Measurements from ENCODE around the gene ALDH9A1.
"Not testable (repeated sequence)": the region's sequence is repeated elsewhere in the genome, so short reads cannot be mapped to it uniquely, and the experiment has no call there.

The ALDH9A1 gene

DNA sequence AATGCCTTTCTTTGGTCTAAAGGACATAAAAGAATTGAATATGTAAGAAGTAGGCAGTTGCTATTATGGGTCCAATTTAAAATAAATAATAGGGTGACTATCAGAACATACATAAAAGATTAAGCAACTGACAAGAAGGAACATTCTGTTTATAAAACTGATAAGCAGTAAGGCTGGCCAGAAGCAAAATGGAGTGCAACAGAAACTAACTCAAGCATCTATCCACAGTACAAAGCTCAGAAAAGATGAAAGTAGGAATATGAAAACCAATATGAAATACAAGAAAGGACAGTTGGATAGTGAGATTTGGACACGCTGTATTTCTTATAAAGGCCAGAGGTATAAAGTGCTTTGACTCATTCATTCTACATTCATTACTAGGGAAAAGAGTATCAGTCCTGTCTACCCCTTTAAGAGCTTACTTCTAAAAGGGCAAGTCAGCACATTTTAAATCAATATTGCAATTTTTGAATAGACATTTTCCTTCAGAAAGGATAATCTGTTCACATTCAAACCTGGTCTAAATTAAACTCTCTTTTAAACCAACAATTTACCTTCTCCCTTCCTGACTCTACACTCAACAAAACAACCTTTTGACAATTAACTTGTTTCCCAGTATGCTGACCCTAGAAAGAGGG, 14.4 kb downstream of the ALDH9A1 start:
- no peaks in the 10 kb centered on the region for H3K27me3 ChIP-seq
- H3K4me3 ChIP-seq (ENCODE audit: low read depth, low read length): no peak overlapping the region
- H3K4me1 ChIP-seq: no peaks in the 10 kb centered on the region
- no peak for DNase-seq
- H3K36me3 ChIP-seq: peaks cover 20% of the 10 kb centered on the region
- TF ChIP-seq, protein P1, sequence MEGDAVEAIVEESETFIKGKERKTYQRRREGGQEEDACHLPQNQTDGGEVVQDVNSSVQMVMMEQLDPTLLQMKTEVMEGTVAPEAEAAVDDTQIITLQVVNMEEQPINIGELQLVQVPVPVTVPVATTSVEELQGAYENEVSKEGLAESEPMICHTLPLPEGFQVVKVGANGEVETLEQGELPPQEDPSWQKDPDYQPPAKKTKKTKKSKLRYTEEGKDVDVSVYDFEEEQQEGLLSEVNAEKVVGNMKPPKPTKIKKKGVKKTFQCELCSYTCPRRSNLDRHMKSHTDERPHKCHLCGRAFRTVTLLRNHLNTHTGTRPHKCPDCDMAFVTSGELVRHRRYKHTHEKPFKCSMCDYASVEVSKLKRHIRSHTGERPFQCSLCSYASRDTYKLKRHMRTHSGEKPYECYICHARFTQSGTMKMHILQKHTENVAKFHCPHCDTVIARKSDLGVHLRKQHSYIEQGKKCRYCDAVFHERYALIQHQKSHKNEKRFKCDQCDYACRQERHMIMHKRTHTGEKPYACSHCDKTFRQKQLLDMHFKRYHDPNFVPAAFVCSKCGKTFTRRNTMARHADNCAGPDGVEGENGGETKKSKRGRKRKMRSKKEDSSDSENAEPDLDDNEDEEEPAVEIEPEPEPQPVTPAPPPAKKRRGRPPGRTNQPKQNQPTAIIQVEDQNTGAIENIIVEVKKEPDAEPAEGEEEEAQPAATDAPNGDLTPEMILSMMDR (IDR thresholded peaks at IDR 0.05; ENCODE audit: low read depth, low read length): no peak
- no peaks in the 10 kb centered on the region for H3K9me3 ChIP-seq

DNA sequence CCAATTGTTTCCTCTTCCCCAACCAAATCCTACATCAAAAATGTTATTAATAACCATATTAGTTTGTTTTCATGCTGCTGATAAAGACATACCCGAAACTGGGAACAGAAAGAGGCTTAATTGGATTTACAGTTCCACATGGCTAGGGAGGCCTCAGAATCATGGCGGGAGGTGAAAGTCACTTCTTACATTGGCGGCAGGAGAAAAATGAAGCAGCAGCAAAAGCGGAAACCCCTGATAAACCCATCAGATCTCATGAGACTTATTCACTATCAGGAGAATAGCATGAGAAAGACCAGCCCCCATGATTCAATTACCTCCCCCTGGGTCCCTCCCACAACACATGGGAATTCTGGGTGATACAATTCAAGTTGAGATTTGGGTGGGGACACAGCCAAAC, 17.6 kb downstream of the ALDH9A1 start:
- H3K4me3 ChIP-seq (ENCODE audit: low read depth, low read length); H3K27me3 ChIP-seq; H3K9me3 ChIP-seq; H3K4me1 ChIP-seq; DNase-seq: not testable (repeated sequence)
- H3K36me3 ChIP-seq: peaks cover 22% of the 10 kb centered on the region

DNA sequence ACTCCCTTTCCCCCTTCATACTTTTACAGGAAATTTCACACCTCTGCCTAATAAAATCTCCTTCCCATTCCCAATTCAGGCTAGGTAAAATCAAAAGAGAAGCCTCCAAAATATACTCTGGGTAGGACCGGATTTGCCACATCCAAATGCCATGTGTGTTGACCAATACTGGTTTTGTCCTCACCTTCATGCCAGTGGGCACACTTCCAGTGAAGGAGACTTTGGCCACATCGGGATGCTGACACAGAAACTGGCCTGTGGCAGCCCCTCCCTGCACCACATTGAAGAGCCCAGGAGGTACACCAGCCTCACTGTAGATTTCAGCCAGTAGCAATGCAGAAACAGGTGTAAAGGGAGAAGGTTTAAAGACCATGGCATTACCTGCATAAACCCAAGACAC, 18.1 kb downstream of the ALDH9A1 start:
- no peak for DNase-seq
- Histone ChIP-seq H3K4me1 (no peaks in the 10 kb centered on the region), H3K27me3 (no peaks in the 10 kb centered on the region), H3K36me3 (peaks cover 22% of the 10 kb centered on the region), H3K4me3 (ENCODE audit: low read depth, low read length) (no peak overlapping the region), H3K9me3 (no peaks in the 10 kb centered on the region)
- TF ChIP-seq, protein P1 (IDR thresholded peaks at IDR 0.05; ENCODE audit: low read depth, low read length): no peak

DNA sequence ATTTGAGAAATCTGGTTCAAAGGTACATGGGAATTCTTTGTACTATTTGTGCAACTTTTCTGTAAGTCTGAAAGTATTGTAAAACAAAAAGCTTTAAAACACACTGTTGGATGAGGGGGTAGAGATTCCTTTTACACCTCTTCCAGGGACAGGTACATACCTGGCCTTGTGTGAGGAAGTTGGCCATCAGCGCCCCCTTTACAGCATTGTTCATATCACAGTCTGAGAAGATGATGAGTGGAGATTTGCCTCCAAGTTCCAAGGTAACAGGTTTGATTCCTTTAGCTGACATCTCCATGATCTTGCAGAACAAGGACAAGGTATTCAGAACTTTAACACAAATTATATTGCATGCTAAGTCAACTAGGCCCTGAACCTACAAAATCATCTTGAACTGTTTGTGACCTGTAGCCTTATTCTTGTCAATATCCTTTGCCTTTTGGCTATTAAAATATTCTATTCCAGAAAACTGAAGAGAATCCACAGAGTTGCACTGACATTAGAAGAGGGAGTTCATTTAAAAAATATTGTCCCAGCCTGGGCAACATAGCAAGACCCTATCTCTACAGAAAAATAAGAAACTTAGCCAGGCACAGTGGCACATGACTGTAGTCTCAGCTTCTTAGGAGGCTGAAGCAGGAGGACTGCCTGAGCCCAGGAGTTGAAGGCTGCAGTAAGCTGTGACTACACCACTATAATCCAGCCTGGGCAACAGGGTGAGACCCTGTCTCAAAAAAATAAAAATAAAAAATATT, 18.9 kb downstream of the ALDH9A1 start:
- H3K27me3 ChIP-seq: no peaks in the 10 kb centered on the region
- H3K36me3 ChIP-seq: peaks cover 22% of the 10 kb centered on the region
- DNase-seq: no peak
- TF ChIP-seq, protein P1 (IDR thresholded peaks at IDR 0.05; ENCODE audit: low read depth, low read length): no peak
- no peaks in the 10 kb centered on the region for H3K4me1 ChIP-seq
- no peaks in the 10 kb centered on the region for H3K9me3 ChIP-seq
- H3K4me3 ChIP-seq (ENCODE audit: low read depth, low read length): no peak overlapping the region

DNA sequence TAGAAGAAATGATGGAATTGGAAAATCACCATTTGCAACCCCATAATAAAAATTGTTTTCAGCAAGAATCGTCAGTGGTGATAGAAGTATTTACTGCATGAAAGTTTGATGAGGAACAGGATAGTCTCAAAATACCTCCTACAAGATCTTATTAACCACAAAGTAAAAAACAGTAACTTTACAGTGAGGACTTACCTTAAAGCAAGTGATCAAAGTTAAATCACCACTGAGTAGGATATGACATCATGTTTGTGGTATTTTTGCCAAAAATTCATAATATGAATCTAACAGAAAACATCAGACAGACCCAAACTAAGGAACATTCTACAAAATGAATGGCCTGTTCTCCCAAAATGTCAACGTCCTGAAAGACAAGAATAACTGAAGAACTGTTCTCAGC, 19.9 kb downstream of the ALDH9A1 start:
- TF ChIP-seq, protein P1 (IDR thresholded peaks at IDR 0.05; ENCODE audit: low read depth, low read length): no peak
- Histone ChIP-seq H3K27me3 (no peaks in the 10 kb centered on the region), H3K9me3 (no peaks in the 10 kb centered on the region), H3K4me1 (no peaks in the 10 kb centered on the region), H3K4me3 (ENCODE audit: low read depth, low read length) (no peak overlapping the region), H3K36me3 (peaks cover 22% of the 10 kb centered on the region)
- DNase-seq: no peak

DNA sequence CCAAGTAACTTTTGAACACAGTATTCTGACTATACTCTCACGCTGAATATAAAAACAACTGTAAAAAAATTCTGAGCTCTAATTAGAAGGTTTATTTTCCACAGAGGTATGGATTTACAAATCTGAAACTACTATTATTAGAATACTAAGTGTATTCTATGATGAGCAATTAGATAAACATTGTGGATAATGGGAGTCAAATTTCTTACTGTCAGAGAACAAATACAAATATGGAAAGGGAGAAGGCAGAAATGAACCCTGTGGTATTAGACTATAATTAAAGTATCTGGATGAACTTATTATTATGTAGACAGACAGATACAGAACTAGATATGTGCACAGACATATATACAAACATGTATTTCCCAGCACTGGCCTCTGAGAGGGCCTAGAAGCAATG, 22.6 kb downstream of the ALDH9A1 start:
- TF ChIP-seq, protein P1 (IDR thresholded peaks at IDR 0.05; ENCODE audit: low read depth, low read length): no peak
- Histone ChIP-seq H3K4me3 (ENCODE audit: low read depth, low read length) (no peak overlapping the region), H3K27me3 (no peaks in the 10 kb centered on the region), H3K4me1 (no peaks in the 10 kb centered on the region), H3K36me3 (peaks cover 7% of the 10 kb centered on the region), H3K9me3 (no peaks in the 10 kb centered on the region)
- DNase-seq: no peak
